Testis (tissue), 2 donors: ENCODE measurements around the gene ESR1.

Experiments used
- POLR2A ChIP-seq: fragments of 450-650 bp; IDR thresholded peaks from one replicate; pipeline ENCODE4 v1.6.1; 2017; ENCODE audit warnings: antibody characterized with exemption, mild to moderate bottlenecking, moderate library complexity
- TF ChIP-seq, protein P1 (sequence below), 3 experiments: fragments of 450-650 bp in 2 of 3; fragments of 200-600 bp in 1 of 3; sonication (generic) in 1 of 3; IDR thresholded peaks; one replicate each; pipeline ENCODE4 v1.5.1; 2016 to 2019; ENCODE audit warnings: antibody characterized with exemption in 3 of 3, mild to moderate bottlenecking in 2 of 3, moderate library complexity in 1 of 3

DNA sequence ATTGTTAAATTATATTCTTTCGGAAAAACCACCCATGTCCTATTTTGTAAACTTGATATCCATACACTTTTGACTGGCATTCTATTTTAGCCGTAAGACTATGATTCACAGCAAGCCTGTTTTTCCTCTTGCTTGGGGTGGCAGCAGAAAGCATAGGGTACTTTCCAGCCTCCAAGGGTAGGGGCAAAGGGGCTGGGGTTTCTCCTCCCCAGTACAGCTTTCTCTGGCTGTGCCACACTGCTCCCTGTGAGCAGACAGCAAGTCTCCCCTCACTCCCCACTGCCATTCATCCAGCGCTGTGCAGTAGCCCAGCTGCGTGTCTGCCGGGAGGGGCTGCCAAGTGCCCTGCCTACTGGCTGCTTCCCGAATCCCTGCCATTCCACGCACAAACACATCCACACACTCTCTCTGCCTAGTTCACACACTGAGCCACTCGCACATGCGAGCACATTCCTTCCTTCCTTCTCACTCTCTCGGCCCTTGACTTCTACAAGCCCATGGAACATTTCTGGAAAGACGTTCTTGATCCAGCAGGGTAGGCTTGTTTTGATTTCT lies 2.1 kb upstream of the ESR1 start:
- TF ChIP-seq, protein P1, sequence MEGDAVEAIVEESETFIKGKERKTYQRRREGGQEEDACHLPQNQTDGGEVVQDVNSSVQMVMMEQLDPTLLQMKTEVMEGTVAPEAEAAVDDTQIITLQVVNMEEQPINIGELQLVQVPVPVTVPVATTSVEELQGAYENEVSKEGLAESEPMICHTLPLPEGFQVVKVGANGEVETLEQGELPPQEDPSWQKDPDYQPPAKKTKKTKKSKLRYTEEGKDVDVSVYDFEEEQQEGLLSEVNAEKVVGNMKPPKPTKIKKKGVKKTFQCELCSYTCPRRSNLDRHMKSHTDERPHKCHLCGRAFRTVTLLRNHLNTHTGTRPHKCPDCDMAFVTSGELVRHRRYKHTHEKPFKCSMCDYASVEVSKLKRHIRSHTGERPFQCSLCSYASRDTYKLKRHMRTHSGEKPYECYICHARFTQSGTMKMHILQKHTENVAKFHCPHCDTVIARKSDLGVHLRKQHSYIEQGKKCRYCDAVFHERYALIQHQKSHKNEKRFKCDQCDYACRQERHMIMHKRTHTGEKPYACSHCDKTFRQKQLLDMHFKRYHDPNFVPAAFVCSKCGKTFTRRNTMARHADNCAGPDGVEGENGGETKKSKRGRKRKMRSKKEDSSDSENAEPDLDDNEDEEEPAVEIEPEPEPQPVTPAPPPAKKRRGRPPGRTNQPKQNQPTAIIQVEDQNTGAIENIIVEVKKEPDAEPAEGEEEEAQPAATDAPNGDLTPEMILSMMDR (IDR thresholded peaks at IDR 0.05): no peak
- TF ChIP-seq POLR2A: no peak
